NCI-H1417 treated with DMSO at 0.1 percent for 48 hours (cell line): ENCODE results near the gene WRNIP1.

Source experiments
- DNase-seq: peaks from one replicate; lab custom pipeline; 2025; lab: John Stamatoyannopoulos, UW

The WRNIP1 gene

GRCh38 chr6:2763345-2763841, 1.8 kb upstream of the WRNIP1 start:
- no peak for DNase-seq

- no peak for DNase-seq
Measured at GRCh38 chr6:2763876-2764540, 1.2 kb upstream of the WRNIP1 start.

GRCh38 chr6:2764610-2765165, 505 bp upstream of the WRNIP1 start:
- peak; percentile 44 for DNase-seq

GRCh38 chr6:2765896-2766766, 938 bp downstream of the WRNIP1 start:
- no peak for DNase-seq

- no peak for DNase-seq
Measured at GRCh38 chr6:2766767-2767656, 1.8 kb downstream of the WRNIP1 start.

- DNase-seq, result no peak
Measured at GRCh38 chr6:2767657-2768524, 2.7 kb downstream of the WRNIP1 start.

- DNase-seq, result no peak
Measured at GRCh38 chr6:2768696-2769095, 3.5 kb downstream of the WRNIP1 start.

GRCh38 chr6:2770171-2770570, 5.0 kb downstream of the WRNIP1 start:
- DNase-seq, result no peak

- no peak for DNase-seq
Measured at GRCh38 chr6:2771079-2771478, 5.9 kb downstream of the WRNIP1 start.

- no peak for DNase-seq
Measured at GRCh38 chr6:2772840-2773239, 7.6 kb downstream of the WRNIP1 start.

- DNase-seq, result no peak
Measured at GRCh38 chr6:2773449-2773848, 8.3 kb downstream of the WRNIP1 start.

- DNase-seq, result no peak
Measured at GRCh38 chr6:2775003-2775402, 9.8 kb downstream of the WRNIP1 start.

- no peak for DNase-seq
Measured at GRCh38 chr6:2777249-2777648, 12.1 kb downstream of the WRNIP1 start.

- no peak for DNase-seq
Measured at GRCh38 chr6:2780102-2780737, 15.0 kb downstream of the WRNIP1 start.

GRCh38 chr6:2781685-2782355, 16.6 kb downstream of the WRNIP1 start:
- DNase-seq, result no peak

- DNase-seq, result no peak
Measured at GRCh38 chr6:2782356-2782708, 17.1 kb downstream of the WRNIP1 start.

- no peak for DNase-seq
Measured at GRCh38 chr6:2782825-2783187, 17.6 kb downstream of the WRNIP1 start.

- DNase-seq, result no peak
Measured at GRCh38 chr6:2783188-2783963, 18.2 kb downstream of the WRNIP1 start.

- no peak for DNase-seq
Measured at GRCh38 chr6:2784061-2784460, 18.9 kb downstream of the WRNIP1 start.
